GM12864 (cell line): Measurements from ENCODE around the gene LEUTX.
"Not testable (repeated sequence)": the region's sequence is repeated elsewhere in the genome, so short reads cannot be mapped to it uniquely, and the experiment has no call there.

Experiments
- DNase-seq: peaks from one replicate; pipeline ENCODE4 v3.0.0-alpha.2; 2011; ENCODE audit warnings: low read depth
- H3K4me3 ChIP-seq: 2 replicates; pipeline ENCODE4 v1.5.1; 2011; ENCODE audit warnings: mild to moderate bottlenecking, low read depth, low read length, control low read depth
- TF ChIP-seq, protein P1 (sequence below): IDR thresholded peaks from 2 replicates; pipeline ENCODE4 v1.5.1; 2011; ENCODE audit warnings: low read depth, mild to moderate bottlenecking, moderate library complexity, low read length, control low read depth, inconsistent platforms; ENCODE audit errors: missing control alignments

LEUTX gene

DNA sequence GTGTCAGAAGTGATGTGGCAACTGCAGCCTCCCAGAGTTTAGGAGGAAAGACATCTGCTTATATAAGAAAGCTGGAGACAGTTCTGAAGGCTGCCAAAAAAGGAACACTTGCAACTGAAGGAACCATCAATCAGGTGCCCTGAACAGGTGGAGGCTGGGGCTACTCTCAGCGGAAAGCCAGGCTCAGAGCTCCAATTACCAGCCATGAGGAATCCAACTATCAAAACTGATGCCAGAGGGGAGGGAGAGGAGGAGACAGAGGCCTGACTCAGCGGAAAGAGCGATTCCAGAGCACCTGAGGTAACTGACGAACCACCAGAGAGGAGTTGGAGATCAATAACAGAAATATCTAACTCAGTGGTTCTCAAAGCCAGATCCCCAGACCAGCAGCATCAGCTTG is 24.3 kb downstream of the LEUTX start:
- no peak for DNase-seq
- TF ChIP-seq, protein P1, sequence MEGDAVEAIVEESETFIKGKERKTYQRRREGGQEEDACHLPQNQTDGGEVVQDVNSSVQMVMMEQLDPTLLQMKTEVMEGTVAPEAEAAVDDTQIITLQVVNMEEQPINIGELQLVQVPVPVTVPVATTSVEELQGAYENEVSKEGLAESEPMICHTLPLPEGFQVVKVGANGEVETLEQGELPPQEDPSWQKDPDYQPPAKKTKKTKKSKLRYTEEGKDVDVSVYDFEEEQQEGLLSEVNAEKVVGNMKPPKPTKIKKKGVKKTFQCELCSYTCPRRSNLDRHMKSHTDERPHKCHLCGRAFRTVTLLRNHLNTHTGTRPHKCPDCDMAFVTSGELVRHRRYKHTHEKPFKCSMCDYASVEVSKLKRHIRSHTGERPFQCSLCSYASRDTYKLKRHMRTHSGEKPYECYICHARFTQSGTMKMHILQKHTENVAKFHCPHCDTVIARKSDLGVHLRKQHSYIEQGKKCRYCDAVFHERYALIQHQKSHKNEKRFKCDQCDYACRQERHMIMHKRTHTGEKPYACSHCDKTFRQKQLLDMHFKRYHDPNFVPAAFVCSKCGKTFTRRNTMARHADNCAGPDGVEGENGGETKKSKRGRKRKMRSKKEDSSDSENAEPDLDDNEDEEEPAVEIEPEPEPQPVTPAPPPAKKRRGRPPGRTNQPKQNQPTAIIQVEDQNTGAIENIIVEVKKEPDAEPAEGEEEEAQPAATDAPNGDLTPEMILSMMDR, result no peak
- H3K4me3 ChIP-seq, result no peak overlapping the region

DNA sequence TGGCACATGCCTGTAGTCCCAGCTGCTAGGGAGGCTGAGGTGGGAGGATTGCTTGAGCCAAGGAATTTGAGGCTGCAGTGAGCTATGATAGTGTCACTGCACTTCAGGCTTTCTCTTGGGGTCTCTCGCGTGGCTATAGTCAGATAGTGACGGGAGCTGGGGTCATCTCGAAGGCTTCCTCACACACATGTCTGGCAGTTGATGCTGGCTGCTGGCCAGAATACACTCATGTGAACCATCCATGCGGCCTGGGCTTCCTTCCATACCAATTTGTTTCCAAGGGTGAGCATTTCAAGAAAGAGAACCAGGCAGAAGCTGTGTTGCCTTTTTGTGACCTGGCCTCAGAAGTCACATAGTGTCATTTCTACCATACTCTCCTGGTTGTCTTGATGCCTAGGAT is 26.4 kb downstream of the LEUTX start:
- H3K4me3 ChIP-seq, result no peak overlapping the region
- DNase-seq, result no peak
- TF ChIP-seq, protein P1, result no peak

- H3K4me3 ChIP-seq, result no peak overlapping the region
- no peak for DNase-seq
- TF ChIP-seq, protein P1, result no peak
Measured at GRCh38 chr19:39807846-39808364, 29.3 kb downstream of the LEUTX start.

GRCh38 chr19:39808688-39809087 is 30.0 kb downstream of the LEUTX start:
- not testable (repeated sequence) for DNase-seq, H3K4me3 ChIP-seq

- no peak overlapping the region for H3K4me3 ChIP-seq
- DNase-seq, result no peak
- TF ChIP-seq, protein P1, result no peak
Measured at GRCh38 chr19:39809368-39809767, 30.7 kb downstream of the LEUTX start.

DNA sequence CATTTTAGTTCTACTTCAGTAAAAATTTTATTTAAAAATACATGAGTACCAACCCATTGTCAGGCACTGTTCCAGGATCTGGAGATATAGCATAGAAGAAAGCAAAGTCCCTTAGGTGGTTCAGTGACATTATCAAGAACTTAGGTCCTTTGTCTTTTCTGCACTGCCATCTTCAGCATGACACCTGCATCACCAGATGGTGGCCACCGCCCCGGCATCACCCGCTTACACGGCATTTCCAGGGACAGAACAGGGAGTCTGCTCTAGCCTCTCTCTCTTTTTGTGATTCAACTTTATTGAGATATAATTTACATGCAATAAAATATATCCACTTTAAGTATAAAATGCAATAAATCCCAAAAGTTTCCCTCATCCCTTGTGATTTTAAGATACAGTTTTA is 31.8 kb downstream of the LEUTX start:
- TF ChIP-seq, protein P1, result no peak
- no peak overlapping the region for H3K4me3 ChIP-seq
- DNase-seq, result no peak

DNA sequence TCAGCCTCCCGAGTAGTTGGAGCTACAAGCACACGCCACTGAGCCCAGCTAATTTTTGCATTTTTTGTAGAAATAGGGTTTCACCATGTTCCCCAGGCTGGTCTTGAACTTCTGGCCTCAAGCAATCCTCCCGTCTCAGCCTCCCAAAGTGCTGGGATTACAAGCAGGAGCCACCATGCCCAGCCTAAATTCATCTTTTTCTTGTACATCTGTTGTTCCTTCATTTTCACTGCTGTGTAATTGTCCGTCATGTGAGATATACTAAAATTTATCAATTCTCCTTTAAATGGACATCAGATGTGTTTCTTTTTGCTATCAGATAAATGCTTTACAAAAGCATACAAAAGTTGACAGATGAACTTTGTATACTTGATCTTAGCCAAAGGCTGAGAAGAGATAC is 32.4 kb downstream of the LEUTX start:
- DNase-seq, result no peak
- H3K4me3 ChIP-seq, result no peak overlapping the region
- TF ChIP-seq, protein P1, result no peak
